Hematopoietic multipotent progenitor cell treated with erythropoietin and hydrocortisone succinate and interleukin-3 and kit ligand, for 4 days (in vitro differentiated cells): ENCODE data around the gene AJM1.

ENCODE experiments used
- DNase-seq: peaks from one replicate; pipeline ENCODE4 v3.0.0-alpha.2; 2015

AJM1 gene

GRCh38 chr9:136845465-136846260 lies 3.4 kb downstream of the AJM1 start:
- no peak for DNase-seq

- DNase-seq: peak; percentile 30
Measured at GRCh38 chr9:136846376-136847087, 4.3 kb downstream of the AJM1 start.

GRCh38 chr9:136847088-136847825 lies 5.0 kb downstream of the AJM1 start:
- peak; percentile 71 for DNase-seq

GRCh38 chr9:136847826-136848392 lies 5.6 kb downstream of the AJM1 start:
- DNase-seq: peak; percentile 91

GRCh38 chr9:136848393-136849037 lies 6.2 kb downstream of the AJM1 start:
- peak; percentile 74 for DNase-seq

GRCh38 chr9:136849038-136849959 lies 7.0 kb downstream of the AJM1 start, which contains the start of gene PHPT1:
PHPT1 (plus strand) TSS chr9:136849409; CDS start chr9:136849431, 22 bp downstream.
- peak; percentile 100 for DNase-seq

GRCh38 chr9:136849960-136850865 lies 7.9 kb downstream of the AJM1 start:
- no peak for DNase-seq

GRCh38 chr9:136850866-136851775 lies 8.8 kb downstream of the AJM1 start:
- no peak for DNase-seq

- DNase-seq: no peak
Measured at GRCh38 chr9:136851941-136852663, 9.8 kb downstream of the AJM1 start, which contains the start of gene MAMDC4. MAMDC4 (plus strand) TSS chr9:136852346; CDS start chr9:136852417, 71 bp downstream.

GRCh38 chr9:136852664-136853595 lies 10.7 kb downstream of the AJM1 start:
- no peak for DNase-seq

GRCh38 chr9:136853596-136854112 lies 11.4 kb downstream of the AJM1 start:
- no peak for DNase-seq

GRCh38 chr9:136854113-136854841 lies 12.0 kb downstream of the AJM1 start:
- DNase-seq: no peak

- no peak for DNase-seq
Measured at GRCh38 chr9:136854842-136855460, 12.7 kb downstream of the AJM1 start.

- DNase-seq: no peak
Measured at GRCh38 chr9:136855461-136856078, 13.3 kb downstream of the AJM1 start.

- no peak for DNase-seq
Measured at GRCh38 chr9:136856079-136856476, 13.8 kb downstream of the AJM1 start.
